MM.1S (cell line): ENCODE measurements around the gene BCAS3.
"Not testable (repeated sequence)": the region's sequence is repeated elsewhere in the genome, so short reads cannot be mapped to it uniquely, and the experiment has no call there.

Experiments used
- CTCF ChIP-seq: fragments of 300-600 bp; sonication (generic); IDR thresholded peaks from 2 replicates; pipeline ENCODE4 v1.5.1; 2016; ENCODE audit warnings: antibody characterized with exemption, low read length, mixed read lengths
- EZH2 ChIP-seq: fragments of 300-600 bp; sonication (generic); optimal IDR thresholded peaks from 2 replicates; pipeline ENCODE3; 2017; ENCODE audit warnings: low read depth, mild to moderate bottlenecking, antibody characterized with exemption, low read length, mixed read lengths
- EZH2phosphoT487 ChIP-seq: fragments of 300-600 bp; sonication (generic); IDR thresholded peaks from 2 replicates; pipeline ENCODE4 v1.6.1; 2018; ENCODE audit warnings: antibody characterized with exemption, low read length

- TF ChIP-seq CTCF, EZH2, EZH2phosphoT487: not testable (repeated sequence)
Observed at GRCh38 chr17:60761301-60761700, 83.7 kb downstream of the BCAS3 start.
